ENCODE data around the gene FAM72B. TPM values are rescaled to one million over a fixed set of nuclear protein-coding genes. Genes with fewer than 3 reads are reported as not detected.
"Not testable (repeated sequence)": the region's sequence is repeated elsewhere in the genome, so short reads cannot be mapped to it uniquely, and the experiment has no call there.

The FAM72B gene
- total RNA-seq, 1 donor = 1.4 TPM

DNA sequence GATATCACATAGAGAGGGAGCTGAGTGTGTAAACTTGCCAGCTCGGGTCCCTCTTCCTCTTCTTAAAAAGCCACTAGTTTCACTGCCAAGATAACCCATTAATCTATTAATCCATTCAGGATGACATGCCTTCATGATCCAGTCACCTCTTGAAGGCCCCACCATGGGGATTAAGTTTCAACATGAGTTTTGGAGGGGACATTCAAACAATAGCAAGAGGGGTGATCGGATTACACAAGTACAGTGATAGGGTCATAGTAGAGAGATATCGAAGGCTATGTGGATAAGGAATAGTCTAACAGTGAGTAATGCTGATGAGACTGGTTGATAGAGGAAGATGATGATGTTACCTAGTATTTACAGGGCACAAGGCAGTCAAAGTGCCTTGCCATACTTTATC, 18.8 kb upstream of the FAM72B start:
- not testable (repeated sequence) for H3K4me3 ChIP-seq (ENCODE audit: insufficient read depth, low read length); H3K79me2 ChIP-seq (ENCODE audit: insufficient read depth, low read length); H4K20me1 ChIP-seq (ENCODE audit: insufficient read depth, low read length); H3K4me1 ChIP-seq (ENCODE audit: insufficient read depth, low read length); H3K9me3 ChIP-seq (ENCODE audit: low read depth, low read length); H3K27me3 ChIP-seq (ENCODE audit: insufficient read depth, low read length); H3K27ac ChIP-seq (ENCODE audit: low read depth, low read length); H2AFZ ChIP-seq (ENCODE audit: low read length); DNase-seq (ENCODE audit: insufficient read length, low spot score, missing footprints); H3K4me2 ChIP-seq (ENCODE audit: insufficient read depth, low read length); H3K36me3 ChIP-seq (ENCODE audit: insufficient read depth, low read length)

- not testable (repeated sequence) for H3K27me3 ChIP-seq (ENCODE audit: insufficient read depth, low read length); DNase-seq (ENCODE audit: insufficient read length, low spot score, missing footprints); H3K36me3 ChIP-seq (ENCODE audit: insufficient read depth, low read length); H3K4me1 ChIP-seq (ENCODE audit: insufficient read depth, low read length); H3K4me2 ChIP-seq (ENCODE audit: insufficient read depth, low read length); H3K27ac ChIP-seq (ENCODE audit: low read depth, low read length); H3K4me3 ChIP-seq (ENCODE audit: insufficient read depth, low read length); H4K20me1 ChIP-seq (ENCODE audit: insufficient read depth, low read length); H3K9me3 ChIP-seq (ENCODE audit: low read depth, low read length); H2AFZ ChIP-seq (ENCODE audit: low read length); H3K79me2 ChIP-seq (ENCODE audit: insufficient read depth, low read length)
Measured at GRCh38 chr1:121200985-121201981, 17.1 kb upstream of the FAM72B start.

- H3K79me2 ChIP-seq (ENCODE audit: insufficient read depth, low read length); H4K20me1 ChIP-seq (ENCODE audit: insufficient read depth, low read length); H3K4me1 ChIP-seq (ENCODE audit: insufficient read depth, low read length); H3K4me2 ChIP-seq (ENCODE audit: insufficient read depth, low read length); H3K4me3 ChIP-seq (ENCODE audit: insufficient read depth, low read length); H3K36me3 ChIP-seq (ENCODE audit: insufficient read depth, low read length); H2AFZ ChIP-seq (ENCODE audit: low read length); H3K27ac ChIP-seq (ENCODE audit: low read depth, low read length); H3K9me3 ChIP-seq (ENCODE audit: low read depth, low read length); DNase-seq (ENCODE audit: insufficient read length, low spot score, missing footprints); H3K27me3 ChIP-seq (ENCODE audit: insufficient read depth, low read length): not testable (repeated sequence)
Measured at GRCh38 chr1:121200232-121200631, 16.1 kb upstream of the FAM72B start.

DNA sequence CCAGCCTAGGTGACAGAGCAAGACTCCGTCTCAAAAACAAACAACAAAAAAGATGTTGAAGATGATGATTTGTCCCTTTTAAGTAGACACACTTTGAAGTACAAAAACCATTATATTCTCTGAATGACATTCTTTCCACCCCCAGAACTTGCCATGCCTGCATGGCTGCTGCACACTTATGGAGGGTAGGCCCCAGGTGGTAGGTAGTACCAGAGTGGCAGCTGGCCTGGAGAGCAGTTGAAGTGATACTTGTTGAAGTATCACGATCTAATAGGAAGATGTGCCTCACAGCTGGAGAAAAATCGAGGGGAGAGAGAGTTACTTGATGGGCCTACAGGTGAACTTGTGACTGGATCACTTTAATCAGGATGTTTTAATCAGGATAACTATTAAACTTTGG, 15.6 kb upstream of the FAM72B start:
- H3K4me3 ChIP-seq (ENCODE audit: insufficient read depth, low read length); H4K20me1 ChIP-seq (ENCODE audit: insufficient read depth, low read length); H2AFZ ChIP-seq (ENCODE audit: low read length); H3K79me2 ChIP-seq (ENCODE audit: insufficient read depth, low read length); DNase-seq (ENCODE audit: insufficient read length, low spot score, missing footprints); H3K4me2 ChIP-seq (ENCODE audit: insufficient read depth, low read length); H3K27ac ChIP-seq (ENCODE audit: low read depth, low read length); H3K27me3 ChIP-seq (ENCODE audit: insufficient read depth, low read length); H3K9me3 ChIP-seq (ENCODE audit: low read depth, low read length); H3K4me1 ChIP-seq (ENCODE audit: insufficient read depth, low read length); H3K36me3 ChIP-seq (ENCODE audit: insufficient read depth, low read length): not testable (repeated sequence)

DNA sequence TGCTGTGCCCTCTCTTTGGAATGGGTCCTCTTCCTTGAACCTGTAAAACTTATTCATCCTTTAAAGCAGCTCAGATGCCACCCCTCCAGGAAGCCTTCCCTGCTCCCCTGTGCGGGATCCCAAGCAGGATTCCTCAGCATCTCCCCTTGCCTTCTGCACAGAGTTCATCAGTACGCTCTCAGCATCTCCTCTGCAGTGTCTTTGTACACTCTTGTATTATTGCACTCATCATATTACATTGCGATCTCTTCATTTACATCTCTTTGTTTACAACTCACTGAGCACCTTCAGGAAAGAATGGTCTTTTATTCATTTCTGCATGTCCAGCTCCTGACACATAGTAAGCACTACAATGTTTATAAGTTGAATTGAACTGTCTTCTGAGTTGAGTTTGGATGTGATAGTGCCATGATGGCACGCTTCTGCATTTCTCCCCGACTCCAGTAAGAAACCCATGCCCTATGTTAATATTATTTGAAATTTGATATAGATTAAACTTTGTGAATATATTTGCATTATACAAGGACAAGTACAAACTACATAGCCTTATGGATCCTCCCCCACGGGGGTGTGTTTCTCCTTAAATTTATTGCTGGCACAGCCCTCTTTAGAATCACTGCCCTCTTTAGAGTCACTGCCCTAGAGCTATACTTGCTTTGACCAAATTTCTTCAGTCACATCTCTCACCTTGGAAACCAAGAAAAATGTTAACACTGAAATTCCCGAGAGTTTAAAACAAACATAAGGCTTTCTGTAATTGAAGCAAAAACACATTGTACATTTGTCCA, 13.1 kb upstream of the FAM72B start:
- not testable (repeated sequence) for H3K4me1 ChIP-seq (ENCODE audit: insufficient read depth, low read length); H3K27me3 ChIP-seq (ENCODE audit: insufficient read depth, low read length); H3K27ac ChIP-seq (ENCODE audit: low read depth, low read length); DNase-seq (ENCODE audit: insufficient read length, low spot score, missing footprints); H3K79me2 ChIP-seq (ENCODE audit: insufficient read depth, low read length); H3K36me3 ChIP-seq (ENCODE audit: insufficient read depth, low read length); H4K20me1 ChIP-seq (ENCODE audit: insufficient read depth, low read length); H2AFZ ChIP-seq (ENCODE audit: low read length); H3K9me3 ChIP-seq (ENCODE audit: low read depth, low read length); H3K4me2 ChIP-seq (ENCODE audit: insufficient read depth, low read length); H3K4me3 ChIP-seq (ENCODE audit: insufficient read depth, low read length)

GRCh38 chr1:121192512-121192911, 8.4 kb upstream of the FAM72B start:
- DNase-seq (ENCODE audit: insufficient read length, low spot score, missing footprints); H4K20me1 ChIP-seq (ENCODE audit: insufficient read depth, low read length); H2AFZ ChIP-seq (ENCODE audit: low read length); H3K4me3 ChIP-seq (ENCODE audit: insufficient read depth, low read length); H3K27ac ChIP-seq (ENCODE audit: low read depth, low read length); H3K79me2 ChIP-seq (ENCODE audit: insufficient read depth, low read length); H3K4me2 ChIP-seq (ENCODE audit: insufficient read depth, low read length); H3K27me3 ChIP-seq (ENCODE audit: insufficient read depth, low read length); H3K4me1 ChIP-seq (ENCODE audit: insufficient read depth, low read length); H3K9me3 ChIP-seq (ENCODE audit: low read depth, low read length); H3K36me3 ChIP-seq (ENCODE audit: insufficient read depth, low read length): not testable (repeated sequence)

GRCh38 chr1:121187914-121188313, 3.8 kb upstream of the FAM72B start:
- H3K4me2 ChIP-seq (ENCODE audit: insufficient read depth, low read length) = peak overlapping the region; percentile 45
- not testable (repeated sequence) for H3K27me3 ChIP-seq (ENCODE audit: insufficient read depth, low read length); H3K27ac ChIP-seq (ENCODE audit: low read depth, low read length); H2AFZ ChIP-seq (ENCODE audit: low read length); H3K4me1 ChIP-seq (ENCODE audit: insufficient read depth, low read length); H3K9me3 ChIP-seq (ENCODE audit: low read depth, low read length); DNase-seq (ENCODE audit: insufficient read length, low spot score, missing footprints); H3K79me2 ChIP-seq (ENCODE audit: insufficient read depth, low read length); H3K4me3 ChIP-seq (ENCODE audit: insufficient read depth, low read length); H4K20me1 ChIP-seq (ENCODE audit: insufficient read depth, low read length); H3K36me3 ChIP-seq (ENCODE audit: insufficient read depth, low read length)

DNA sequence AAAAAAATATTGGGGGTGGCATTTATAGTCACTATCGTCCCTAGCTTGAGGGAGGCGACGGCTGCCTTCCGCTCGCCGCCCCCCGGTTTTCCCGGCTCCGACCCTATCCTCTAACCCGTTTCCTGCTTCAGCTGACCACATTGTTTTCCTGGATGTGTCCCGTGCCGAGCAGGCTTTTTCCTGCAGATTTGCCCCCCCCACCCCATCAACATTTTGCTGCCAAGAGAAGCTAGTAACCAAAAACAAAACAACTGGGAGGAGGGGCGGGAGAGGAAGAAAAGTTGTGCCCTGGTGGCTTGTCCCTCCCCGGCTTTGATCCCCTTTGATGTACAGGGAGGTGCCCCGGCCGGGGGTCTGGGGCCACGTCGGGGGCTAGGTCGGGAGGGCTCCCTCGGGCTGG, 2.1 kb upstream of the FAM72B start:
- H3K27me3 ChIP-seq (ENCODE audit: insufficient read depth, low read length); H3K4me1 ChIP-seq (ENCODE audit: insufficient read depth, low read length); H3K9me3 ChIP-seq (ENCODE audit: low read depth, low read length); H3K4me3 ChIP-seq (ENCODE audit: insufficient read depth, low read length); H3K27ac ChIP-seq (ENCODE audit: low read depth, low read length); H3K36me3 ChIP-seq (ENCODE audit: insufficient read depth, low read length); DNase-seq (ENCODE audit: insufficient read length, low spot score, missing footprints); H4K20me1 ChIP-seq (ENCODE audit: insufficient read depth, low read length); H3K4me2 ChIP-seq (ENCODE audit: insufficient read depth, low read length); H2AFZ ChIP-seq (ENCODE audit: low read length); H3K79me2 ChIP-seq (ENCODE audit: insufficient read depth, low read length): not testable (repeated sequence)

All from osteoblast (primary cell).